Occipital lobe (tissue), 2 donors: ENCODE measurements around the gene SPATA17. TPM values are rescaled to one million over a fixed set of nuclear protein-coding genes. Genes with fewer than 3 reads are reported as not detected.
A peak's percentile ranks its signal among the peaks of the same experiment; 100 is the strongest.
"Not testable (repeated sequence)": the region's sequence is repeated elsewhere in the genome, so short reads cannot be mapped to it uniquely, and the experiment has no call there.

Experiments
- DNase-seq: peaks from one replicate; lab custom pipeline; 2025; lab: John Stamatoyannopoulos, UW
- total RNA-seq: library from RNA; depleted of rRNA; stranded (reverse); fragments of >200 nt; gene quantifications from one replicate; pipeline ENCODE4 v1.2.3, GENCODE V29; 2014

The SPATA17 gene
- total RNA-seq: 4.7 TPM

- peak; percentile 76 for DNase-seq
These were observed at the start of gene SPATA17, which contains the start of gene GPATCH2 for GRCh38 chr1:217630711-217631591. Gene SPATA17 (plus strand): TSS chr1:217631344. CDS start chr1:217631379, 35 bp downstream. Gene GPATCH2 (minus strand): TSS chr1:217631090. CDS start chr1:217630971, 119 bp downstream.

GRCh38 chr1:217584286-217584811, 46.8 kb upstream of the SPATA17 start:
- not testable (repeated sequence) for DNase-seq

GRCh38 chr1:217585577-217585976, 45.6 kb upstream of the SPATA17 start:
- no peak for DNase-seq

GRCh38 chr1:217586586-217586985, 44.6 kb upstream of the SPATA17 start:
- no peak for DNase-seq

- DNase-seq: no peak
These were observed 40.5 kb upstream of the SPATA17 start for GRCh38 chr1:217590598-217590997.

- no peak for DNase-seq
These were observed 32.0 kb upstream of the SPATA17 start for GRCh38 chr1:217599154-217599553.

- no peak for DNase-seq
These were observed 28.8 kb upstream of the SPATA17 start for GRCh38 chr1:217602380-217602779.

GRCh38 chr1:217605390-217605789, 25.8 kb upstream of the SPATA17 start:
- no peak for DNase-seq

GRCh38 chr1:217614200-217614712, 16.9 kb upstream of the SPATA17 start:
- no peak for DNase-seq

- no peak for DNase-seq
These were observed 14.0 kb upstream of the SPATA17 start for GRCh38 chr1:217617126-217617525.

- DNase-seq: no peak
These were observed 10.3 kb upstream of the SPATA17 start for GRCh38 chr1:217620814-217621213.

- no peak for DNase-seq
These were observed 9.1 kb upstream of the SPATA17 start for GRCh38 chr1:217622042-217622441.

- no peak for DNase-seq
These were observed 4.8 kb upstream of the SPATA17 start for GRCh38 chr1:217626321-217626720.

- no peak for DNase-seq
These were observed 3.7 kb upstream of the SPATA17 start for GRCh38 chr1:217627431-217627830.

- no peak for DNase-seq
These were observed 11.3 kb downstream of the SPATA17 start for GRCh38 chr1:217642455-217642854.

- DNase-seq: no peak
These were observed 16.6 kb downstream of the SPATA17 start for GRCh38 chr1:217647791-217648190.

GRCh38 chr1:217650674-217651073, 19.5 kb downstream of the SPATA17 start:
- DNase-seq: no peak

- DNase-seq: no peak
These were observed 29.4 kb downstream of the SPATA17 start for GRCh38 chr1:217660353-217661062.

- DNase-seq: no peak
These were observed 30.3 kb downstream of the SPATA17 start for GRCh38 chr1:217661407-217661806.

- DNase-seq: no peak
These were observed 37.3 kb downstream of the SPATA17 start for GRCh38 chr1:217668351-217668940.

GRCh38 chr1:217673387-217673786, 42.2 kb downstream of the SPATA17 start:
- no peak for DNase-seq
